DND-41 (cell line): ENCODE measurements around the gene SMPD3.

Experiments
- ATAC-seq: fragments of 200-7000 bp; cut with Tn5 transposase; 3 replicates; pipeline ENCODE4 v1.9.1; 2021; ENCODE audit warnings: low read depth; ENCODE audit not compliant: insufficient read depth
- DNase-seq: peaks from one replicate; pipeline ENCODE4 v3.0.0-alpha.2; 2020
- H2AFZ ChIP-seq: 2 replicates; pipeline ENCODE4 v1.6.0; 2012; ENCODE audit warnings: low read depth, low read length
- H3K27ac ChIP-seq: 2 replicates; pipeline ENCODE4 v1.5.1; 2012; ENCODE audit warnings: low read length, inconsistent platforms
- H3K27me3 ChIP-seq: fragments of 200-600 bp; sonication (generic); 2 replicates; pipeline ENCODE4 v1.6.0; 2012; ENCODE audit warnings: low read length, mild to moderate bottlenecking, inconsistent platforms; ENCODE audit not compliant: insufficient read depth, poor library complexity
- H3K36me3 ChIP-seq: 2 replicates; pipeline ENCODE4 v1.5.1; 2012; ENCODE audit warnings: low read length, inconsistent platforms; ENCODE audit not compliant: insufficient read depth
- H3K4me1 ChIP-seq: 2 replicates; pipeline ENCODE4 v1.5.1; 2012; ENCODE audit warnings: mild to moderate bottlenecking, low read length; ENCODE audit not compliant: insufficient read depth
- H3K4me2 ChIP-seq: 2 replicates; pipeline ENCODE4 v1.6.0; 2012; ENCODE audit warnings: mild to moderate bottlenecking, moderate library complexity, low read length, inconsistent platforms; ENCODE audit not compliant: insufficient read depth
- H3K4me3 ChIP-seq, 2 experiments: fragments of 200-600 bp in 1 of 2; shearing (Covaris generic) in 1 of 2; 2 replicates each; pipeline ENCODE4 v1.5.1; 2012 to 2016; ENCODE audit warnings: inconsistent platforms in 2 of 2, low read length in 2 of 2, mild to moderate bottlenecking in 2 of 2, low read depth in 1 of 2, moderate library complexity in 1 of 2
- H3K79me2 ChIP-seq: 2 replicates; pipeline ENCODE4 v1.6.0; 2012; ENCODE audit warnings: low read length, inconsistent platforms; ENCODE audit not compliant: insufficient read depth
- H3K9ac ChIP-seq: 2 replicates; pipeline ENCODE4 v1.6.0; 2012; ENCODE audit warnings: low read depth, mild to moderate bottlenecking, inconsistent platforms, low read length, moderate library complexity
- H3K9me3 ChIP-seq: 2 replicates; pipeline ENCODE4 v1.5.1; 2012; ENCODE audit warnings: low read length, moderate library complexity, mild to moderate bottlenecking, inconsistent platforms; ENCODE audit not compliant: insufficient read depth, severe bottlenecking
- H4K20me1 ChIP-seq: 2 replicates; pipeline ENCODE4 v1.6.0; 2012; ENCODE audit warnings: low read length; ENCODE audit not compliant: insufficient read depth
- CTCF ChIP-seq: IDR thresholded peaks from 2 replicates; pipeline ENCODE4 v1.5.1; 2012; ENCODE audit warnings: borderline replicate concordance, low read length, moderate library complexity, mild to moderate bottlenecking; ENCODE audit not compliant: poor library complexity, severe bottlenecking; ENCODE audit errors: extremely low read depth
- EZH2 ChIP-seq: IDR thresholded peaks from 3 replicates; pipeline ENCODE4 v1.6.1; 2012; ENCODE audit warnings: borderline replicate concordance, low read depth, mild to moderate bottlenecking, moderate library complexity, low read length, inconsistent platforms; ENCODE audit not compliant: severe bottlenecking

SMPD3 gene

GRCh38 chr16:68319185-68319908, 129.0 kb downstream of the SMPD3 start:
- no peak for DNase-seq
- Histone ChIP-seq H3K27me3 (no peaks in the 10 kb centered on the region), H3K27ac (no peak overlapping the region), H3K36me3 (peaks cover 76% of the 10 kb centered on the region), H3K4me3 (no peak overlapping the region), H3K4me1 (peaks cover 4% of the 10 kb centered on the region; the same call in 1 of the 2 replicates), H3K4me2 (no peak overlapping the region), H3K79me2 (peaks cover 49% of the 10 kb centered on the region), H2AFZ (no peak overlapping the region), H3K9me3 (no peaks in the 10 kb centered on the region), H4K20me1 (0 out of 2 replicates have a peak, but pooled peaks cover 4% of the 10 kb centered on the region), H3K9ac (no peak overlapping the region)
- TF ChIP-seq EZH2 (no peak), CTCF (no peak)
- no peak for ATAC-seq

- no peak for ATAC-seq
- no peak for DNase-seq
- TF ChIP-seq EZH2 (no peak), CTCF (no peak)
- peaks cover 57% of the 10 kb centered on the region for H3K36me3 ChIP-seq
- peaks cover 22% of the 10 kb centered on the region; the same call in 1 of the 2 replicates for H4K20me1 ChIP-seq
- H3K4me2 ChIP-seq = peak overlapping the region; percentile 98
- H3K27me3 ChIP-seq = no peaks in the 10 kb centered on the region
- peaks cover 55% of the 10 kb centered on the region for H3K4me1 ChIP-seq
- H3K4me3 ChIP-seq = no peak overlapping the region
- no peaks in the 10 kb centered on the region for H3K9me3 ChIP-seq
- H2AFZ ChIP-seq = no peak overlapping the region
- H3K79me2 ChIP-seq = peaks cover 86% of the 10 kb centered on the region
- peak overlapping the region; percentile 17; the same call in 1 of the 2 replicates for H3K9ac ChIP-seq
- H3K27ac ChIP-seq = peak overlapping the region; percentile 35; the same call in 1 of the 2 replicates
Measured at GRCh38 chr16:68313116-68313515, 135.2 kb downstream of the SMPD3 start.

- peaks cover 58% of the 10 kb centered on the region for H3K36me3 ChIP-seq
- H3K27me3 ChIP-seq = no peaks in the 10 kb centered on the region
- peak within 1 kb of the TSS; percentile 92 for H3K27ac ChIP-seq
- peaks cover 62% of the 10 kb centered on the region for H3K4me1 ChIP-seq
- H4K20me1 ChIP-seq = peaks cover 20% of the 10 kb centered on the region; the same call in 1 of the 2 replicates
- peaks cover 88% of the 10 kb centered on the region for H3K79me2 ChIP-seq
- DNase-seq (peak; percentile 95), ATAC-seq (peak; percentile 98)
- peak within 1 kb of the TSS; percentile 100 for H2AFZ ChIP-seq
- no peaks in the 10 kb centered on the region for H3K9me3 ChIP-seq
- peak within 1 kb of the TSS; percentile 83 to 98 for H3K4me3 ChIP-seq
- peak within 1 kb of the TSS; percentile 78 for H3K9ac ChIP-seq
- peak within 1 kb of the TSS; percentile 98 for H3K4me2 ChIP-seq
- TF ChIP-seq CTCF = no peak
- TF ChIP-seq EZH2 = no peak
Measured at GRCh38 chr16:68310774-68311511, 137.4 kb downstream of the SMPD3 start, which contains the start of the genes PRMT7 and SLC7A6OS. Gene PRMT7, plus strand, starts transcription at chr16:68311019. Its CDS starts 4,961 bp downstream, at chr16:68315980. Gene SLC7A6OS, minus strand, starts transcription at chr16:68310946. Its CDS starts 20 bp downstream, at chr16:68310926.
